ENCODE measurements around the gene BAIAP3.
A peak's percentile ranks its signal among the peaks of the same experiment; 100 is the strongest.

Gene BAIAP3

GRCh38 chr16:1299012-1299867, 34.2 kb upstream of the BAIAP3 start:
- no peak for DNase-seq

- no peak for DNase-seq
Observed at GRCh38 chr16:1299868-1300203, 33.6 kb upstream of the BAIAP3 start.

- no peak for DNase-seq
Observed at GRCh38 chr16:1300664-1301476, 32.6 kb upstream of the BAIAP3 start.

GRCh38 chr16:1301562-1301961, 31.9 kb upstream of the BAIAP3 start:
- no peak for DNase-seq

- DNase-seq: no peak
Observed at GRCh38 chr16:1305823-1306222, 27.6 kb upstream of the BAIAP3 start.

GRCh38 chr16:1306334-1306733, 27.1 kb upstream of the BAIAP3 start:
- DNase-seq: no peak

GRCh38 chr16:1308036-1308976, 25.1 kb upstream of the BAIAP3 start:
- no peak for DNase-seq

- peak; percentile 77 for DNase-seq
Observed at GRCh38 chr16:1308977-1309885, 24.2 kb upstream of the BAIAP3 start, which contains the start of gene UBE2I. Gene UBE2I (plus strand): TSS chr16:1309636. CDS start chr16:1314031, 4,395 bp downstream.

- DNase-seq: no peak
Observed at GRCh38 chr16:1309888-1310831, 23.3 kb upstream of the BAIAP3 start.

GRCh38 chr16:1310832-1311200, 22.6 kb upstream of the BAIAP3 start:
- DNase-seq: no peak

- no peak for DNase-seq
Observed at GRCh38 chr16:1311212-1311737, 22.2 kb upstream of the BAIAP3 start.

- no peak for DNase-seq
Observed at GRCh38 chr16:1311738-1312466, 21.5 kb upstream of the BAIAP3 start.

GRCh38 chr16:1312467-1312816, 21.0 kb upstream of the BAIAP3 start:
- DNase-seq: no peak

- DNase-seq: no peak
Observed at GRCh38 chr16:1312903-1313302, 20.5 kb upstream of the BAIAP3 start.

- DNase-seq: no peak
Observed at GRCh38 chr16:1313721-1314369, 19.6 kb upstream of the BAIAP3 start.

GRCh38 chr16:1314399-1315068, 18.9 kb upstream of the BAIAP3 start:
- DNase-seq: no peak

- DNase-seq: no peak
Observed at GRCh38 chr16:1315081-1316032, 18.1 kb upstream of the BAIAP3 start.

GRCh38 chr16:1316033-1316405, 17.4 kb upstream of the BAIAP3 start:
- DNase-seq: no peak

All from GF-D8 (cell line).